Measurements from ENCODE around the gene ANKRD12.
"Not testable (repeated sequence)": the region's sequence is repeated elsewhere in the genome, so short reads cannot be mapped to it uniquely, and the experiment has no call there.

- TF ChIP-seq, protein P1, sequence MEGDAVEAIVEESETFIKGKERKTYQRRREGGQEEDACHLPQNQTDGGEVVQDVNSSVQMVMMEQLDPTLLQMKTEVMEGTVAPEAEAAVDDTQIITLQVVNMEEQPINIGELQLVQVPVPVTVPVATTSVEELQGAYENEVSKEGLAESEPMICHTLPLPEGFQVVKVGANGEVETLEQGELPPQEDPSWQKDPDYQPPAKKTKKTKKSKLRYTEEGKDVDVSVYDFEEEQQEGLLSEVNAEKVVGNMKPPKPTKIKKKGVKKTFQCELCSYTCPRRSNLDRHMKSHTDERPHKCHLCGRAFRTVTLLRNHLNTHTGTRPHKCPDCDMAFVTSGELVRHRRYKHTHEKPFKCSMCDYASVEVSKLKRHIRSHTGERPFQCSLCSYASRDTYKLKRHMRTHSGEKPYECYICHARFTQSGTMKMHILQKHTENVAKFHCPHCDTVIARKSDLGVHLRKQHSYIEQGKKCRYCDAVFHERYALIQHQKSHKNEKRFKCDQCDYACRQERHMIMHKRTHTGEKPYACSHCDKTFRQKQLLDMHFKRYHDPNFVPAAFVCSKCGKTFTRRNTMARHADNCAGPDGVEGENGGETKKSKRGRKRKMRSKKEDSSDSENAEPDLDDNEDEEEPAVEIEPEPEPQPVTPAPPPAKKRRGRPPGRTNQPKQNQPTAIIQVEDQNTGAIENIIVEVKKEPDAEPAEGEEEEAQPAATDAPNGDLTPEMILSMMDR (conservative IDR thresholded peaks at IDR 0.05; ENCODE audit: low read length) = not testable (repeated sequence)
- not testable (repeated sequence) for TF ChIP-seq EZH2phosphoT487 (IDR thresholded peaks at IDR 0.05; ENCODE audit: borderline replicate concordance)
Measured at GRCh38 chr18:9088727-9089126, 47.9 kb upstream of the ANKRD12 start.

All from Loucy (cell line).